HG03442 (cell line): ENCODE results near the gene FRMD4B.

Source experiments
- ATAC-seq: cut with Tn5 transposase; IDR thresholded peaks from one replicate; pipeline ENCODE4 v1.9.1; 2021; ENCODE audit warnings: mild to moderate bottlenecking, moderate library complexity; ENCODE audit not compliant: unreplicated experiment

The FRMD4B gene

DNA sequence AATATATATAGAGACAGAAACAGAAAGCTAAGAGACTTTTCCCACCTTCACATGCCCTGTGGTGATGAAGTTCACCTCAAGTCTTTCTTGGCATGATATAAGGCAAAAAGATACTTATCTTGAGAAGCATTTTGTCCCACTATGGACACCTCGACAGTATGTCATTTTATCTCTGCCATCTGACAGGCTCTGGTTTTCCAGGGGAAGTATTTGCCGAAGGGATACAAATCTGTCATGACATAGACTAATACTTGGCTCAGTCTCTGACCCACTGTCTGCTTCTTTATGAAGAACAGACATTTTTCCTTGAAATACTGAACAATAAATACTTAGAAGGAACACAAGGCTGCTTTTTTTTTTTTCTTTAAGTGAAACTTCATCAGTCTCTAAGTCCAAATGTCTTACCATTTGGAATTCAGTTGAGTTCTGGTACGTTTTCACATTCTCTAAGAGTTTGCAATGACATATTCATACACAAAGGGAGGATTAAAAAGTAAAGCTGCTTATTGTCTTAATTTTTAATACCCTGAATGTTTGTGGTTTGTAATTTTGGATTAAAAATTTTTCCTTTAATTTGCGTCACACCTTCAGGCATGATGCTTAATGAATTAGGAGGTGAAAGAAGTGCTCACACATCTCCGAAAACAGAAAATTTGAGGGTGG, 175.7 kb downstream of the FRMD4B start:
- no peak for ATAC-seq

DNA sequence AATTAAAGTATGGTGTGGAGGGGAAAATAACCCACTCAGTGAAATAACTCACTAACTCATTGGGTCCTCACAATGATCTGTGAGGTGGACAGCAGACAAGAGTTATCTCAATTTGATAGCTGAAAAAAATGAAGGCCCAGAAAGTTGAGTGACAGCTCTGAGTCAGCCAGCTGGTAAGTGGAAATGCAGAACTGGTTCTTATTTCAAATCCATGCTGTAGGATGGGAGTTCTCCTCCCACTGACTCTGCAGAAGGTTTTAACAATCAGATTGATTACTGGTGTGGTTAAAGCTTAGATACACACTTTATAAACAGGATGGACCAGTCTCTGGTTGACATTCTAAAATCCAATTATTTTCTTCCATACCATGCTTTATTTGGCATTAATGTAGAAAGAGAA, 176.5 kb downstream of the FRMD4B start:
- ATAC-seq, result no peak

DNA sequence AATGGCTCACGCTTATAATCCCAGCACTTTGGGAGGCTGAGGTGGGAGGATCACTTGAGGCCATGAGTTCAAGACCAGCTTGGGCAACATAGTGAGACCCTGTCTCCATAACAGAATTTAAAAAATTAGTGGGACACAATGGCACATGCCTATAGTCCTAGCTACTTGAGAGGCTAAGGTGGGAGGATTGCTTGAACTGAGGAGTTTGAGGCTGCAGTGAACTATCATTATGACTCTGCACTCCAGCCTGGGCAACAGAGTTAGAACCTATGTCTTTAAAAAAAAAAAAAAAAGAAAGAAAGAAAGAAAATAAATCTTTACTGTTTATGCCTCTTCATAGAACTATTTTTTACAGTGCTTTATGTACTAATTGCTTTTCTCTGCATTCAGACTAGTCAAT, 178.9 kb downstream of the FRMD4B start:
- ATAC-seq, result no peak

DNA sequence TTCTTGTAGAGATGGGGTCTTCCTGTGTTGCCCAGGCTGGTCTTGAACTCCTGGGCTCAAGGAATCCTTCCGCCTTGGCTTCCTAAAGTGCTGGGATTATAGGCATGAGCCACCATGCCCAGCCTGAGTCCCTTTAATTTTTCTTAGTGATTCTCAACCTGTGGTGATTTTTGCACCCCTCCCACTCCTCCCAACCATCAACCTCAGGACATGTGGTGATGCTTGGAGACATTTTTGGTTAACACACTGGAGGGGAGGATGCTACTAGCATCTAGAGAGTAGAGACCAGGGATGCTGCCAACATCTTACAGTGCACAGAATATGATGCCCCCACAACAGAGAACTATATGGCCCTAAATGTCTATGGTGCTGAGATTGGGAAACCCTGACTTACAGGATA, 180.5 kb downstream of the FRMD4B start:
- no peak for ATAC-seq

DNA sequence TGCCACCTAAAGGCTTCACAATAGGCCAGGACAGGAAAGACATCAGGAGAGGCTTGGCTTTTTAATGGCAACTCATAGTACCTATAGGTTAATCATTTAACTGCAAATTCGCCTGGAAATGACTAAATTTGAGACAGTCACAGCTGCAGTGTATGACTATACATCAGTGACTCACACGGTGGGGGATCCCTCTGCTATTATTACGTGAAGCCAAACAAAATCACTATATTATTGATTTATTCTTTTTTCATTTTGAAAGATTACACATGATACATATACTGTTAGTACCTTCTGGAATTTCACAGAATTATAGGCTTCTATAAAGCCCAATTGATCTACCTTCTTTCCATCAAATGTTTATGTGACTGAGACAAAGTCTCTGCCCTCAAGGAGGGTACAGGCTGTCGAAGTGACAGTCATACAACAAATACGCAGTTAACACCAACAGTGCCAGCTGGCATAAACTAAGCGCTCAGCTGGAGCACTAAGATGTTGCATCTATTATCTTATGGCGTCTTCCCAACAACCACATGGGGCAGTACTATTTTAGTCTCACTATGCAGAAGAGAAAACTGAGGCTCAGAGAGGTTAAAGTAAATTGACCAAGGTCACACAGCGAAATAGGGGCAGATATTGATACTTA, 181.5 kb downstream of the FRMD4B start:
- ATAC-seq, result peak; percentile 87

DNA sequence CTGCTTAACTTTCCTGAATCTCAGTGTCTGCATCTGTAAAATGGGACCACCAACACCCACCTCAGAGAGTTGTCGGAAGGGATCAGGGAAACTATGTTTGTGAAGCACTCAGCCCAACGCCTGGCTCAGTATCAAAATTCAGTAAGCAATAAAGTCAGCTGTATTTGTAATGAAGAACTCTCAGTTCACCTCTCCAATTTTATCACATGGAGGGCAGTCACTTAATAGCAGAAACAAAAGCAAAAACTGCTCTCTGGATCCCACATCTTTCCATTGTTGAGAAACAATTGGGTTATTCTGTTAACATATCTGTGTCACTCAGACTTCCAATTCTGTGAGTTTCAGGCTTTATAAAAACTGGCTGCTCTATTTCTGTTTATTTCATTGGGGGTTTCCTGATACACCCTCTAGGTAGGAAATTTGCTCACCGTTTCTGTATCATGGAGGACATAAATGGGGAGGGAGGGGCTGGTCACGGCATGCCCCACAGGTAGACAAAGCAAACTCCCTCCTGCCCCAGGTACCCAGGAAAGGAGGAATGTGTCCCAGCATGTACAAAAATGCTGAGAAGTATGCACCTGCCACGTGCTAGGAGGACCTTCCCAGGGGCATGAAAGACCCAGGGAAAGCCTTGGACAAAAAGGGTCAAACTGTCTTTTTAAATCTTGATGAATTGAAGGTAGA, 182.1 kb downstream of the FRMD4B start:
- no peak for ATAC-seq

DNA sequence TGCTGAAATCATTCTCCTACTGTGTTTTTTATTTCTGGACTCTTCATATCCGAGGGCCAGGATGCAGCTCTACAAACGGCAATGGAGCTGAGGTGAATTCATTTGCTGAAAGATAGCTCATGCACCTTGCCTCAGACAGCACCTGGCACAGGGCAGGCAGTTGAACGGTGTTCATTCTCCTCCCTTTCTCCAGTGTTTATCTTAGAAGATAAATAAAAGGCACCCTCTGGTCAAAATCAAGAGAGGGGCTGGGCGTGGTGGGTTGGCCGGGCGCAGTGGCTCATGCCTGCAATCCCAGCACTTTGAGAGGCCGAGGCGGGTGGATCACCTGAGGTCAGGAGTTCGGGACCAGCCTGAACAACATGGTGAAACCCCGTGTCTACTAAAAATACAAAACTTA, 184.2 kb downstream of the FRMD4B start:
- ATAC-seq, result no peak

DNA sequence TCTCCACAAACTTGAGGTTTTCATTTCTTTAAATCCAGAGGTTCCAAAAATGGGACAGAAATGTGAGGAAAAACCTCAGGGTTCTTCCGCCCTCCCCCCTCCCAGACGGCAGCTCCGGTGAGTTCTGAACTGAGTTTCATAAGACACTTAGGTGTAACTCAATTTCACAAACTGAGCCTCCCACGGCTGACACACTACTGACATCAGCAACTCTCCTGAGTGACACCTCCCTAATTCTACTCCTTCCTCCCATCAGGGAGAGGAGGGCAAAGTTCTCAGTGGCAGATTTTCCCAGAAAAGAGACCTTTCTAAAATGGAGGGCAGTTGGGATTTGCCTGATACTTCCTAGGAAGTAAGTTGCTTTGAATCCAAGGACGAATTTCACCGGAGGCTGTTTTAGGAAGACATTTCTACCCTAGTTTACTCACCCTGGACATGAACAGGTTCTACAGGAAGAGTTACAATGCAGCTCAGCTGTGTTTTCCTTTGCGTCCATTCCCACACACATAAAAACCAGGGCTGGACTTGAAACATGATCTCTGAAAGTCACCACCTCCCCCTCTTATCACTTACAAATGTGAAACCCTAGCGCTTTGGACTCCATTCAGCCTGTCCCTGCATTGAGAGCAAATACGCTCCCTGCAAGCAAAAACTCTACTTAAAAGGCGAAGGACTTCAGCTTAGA, 185.4 kb downstream of the FRMD4B start:
- no peak for ATAC-seq

DNA sequence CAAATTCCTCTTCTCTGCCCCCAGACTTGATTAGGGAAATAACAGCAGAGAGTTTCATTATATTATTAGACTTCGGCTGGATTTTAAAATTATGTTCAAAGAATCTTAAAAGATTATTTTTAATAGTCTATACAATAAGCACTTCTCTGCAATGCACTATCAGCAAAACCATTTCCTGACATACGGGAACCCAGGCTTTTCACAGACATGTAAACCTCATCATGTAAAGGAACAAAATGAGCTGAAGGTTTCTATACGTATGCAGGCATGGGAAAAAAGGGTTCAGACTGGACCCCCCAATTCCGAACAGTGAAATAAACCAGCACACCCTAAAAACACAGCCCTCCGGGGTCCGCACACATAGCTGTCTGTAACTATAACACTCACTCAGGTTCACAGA, 185.9 kb downstream of the FRMD4B start:
- ATAC-seq, result no peak

DNA sequence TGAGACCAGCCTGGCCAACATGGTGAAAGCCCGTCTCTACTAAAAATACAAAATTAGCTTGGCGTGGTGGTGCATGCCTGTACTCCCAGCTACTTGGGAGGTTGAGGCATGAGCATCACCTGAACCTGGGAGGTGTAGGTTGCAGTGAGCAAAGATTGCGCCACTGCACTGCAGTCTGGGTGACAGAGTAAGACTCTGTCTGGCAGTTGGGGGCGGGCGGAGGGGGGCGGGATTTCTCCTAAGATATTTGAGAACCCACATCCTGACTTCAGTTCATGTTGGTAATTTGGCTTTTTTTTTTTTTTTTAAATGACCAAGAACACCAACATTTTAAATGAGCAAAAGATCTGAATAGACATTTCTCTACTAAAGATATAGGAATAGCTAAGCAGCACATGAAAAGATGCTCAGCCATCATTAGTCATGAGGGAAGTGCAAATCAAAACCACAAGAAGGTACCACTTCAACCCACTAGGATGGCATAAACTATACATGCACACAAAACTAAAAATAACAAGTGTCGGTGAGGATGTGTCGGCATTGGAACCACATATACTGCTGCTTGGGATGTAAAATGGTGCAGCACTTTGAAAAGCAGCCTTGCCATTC, 187.9 kb downstream of the FRMD4B start:
- no peak for ATAC-seq

DNA sequence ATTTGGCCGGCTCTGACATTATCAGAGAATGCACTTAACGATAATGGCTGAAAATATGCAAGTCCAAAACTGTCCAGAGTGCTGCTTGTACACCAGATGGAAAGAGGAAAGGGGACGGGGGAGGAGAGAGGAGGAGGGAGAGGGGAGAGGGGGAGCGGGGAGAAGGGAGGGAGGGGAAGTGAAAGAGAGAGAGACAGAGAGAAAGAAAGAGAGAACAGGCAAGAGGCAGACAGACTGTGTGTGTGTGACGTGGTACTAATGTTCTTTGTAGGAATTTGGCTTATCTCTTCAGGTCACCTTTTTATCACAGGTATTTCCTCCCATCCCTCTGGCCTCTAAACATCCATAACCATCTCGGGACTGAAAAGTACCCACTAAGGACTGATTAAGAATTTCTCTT, 188.4 kb downstream of the FRMD4B start:
- ATAC-seq, result no peak

DNA sequence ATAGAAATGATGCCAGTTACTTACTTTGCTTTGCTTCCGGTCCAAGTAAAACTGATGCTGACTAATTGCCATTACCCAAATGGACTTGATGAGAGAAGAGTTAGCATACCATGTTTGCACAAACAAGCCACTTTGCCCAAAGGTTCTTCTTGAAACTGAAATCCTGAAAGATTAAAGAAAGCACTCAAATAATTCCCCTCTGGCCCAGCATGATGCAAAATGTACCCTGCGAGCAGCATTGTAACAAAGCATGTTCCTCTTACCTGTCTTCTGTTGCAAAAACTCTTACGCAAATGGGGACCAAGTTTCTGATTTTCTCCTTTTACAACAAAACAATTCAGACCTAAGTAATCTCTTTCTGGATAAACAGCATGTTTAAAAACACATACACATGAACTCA, 189.0 kb downstream of the FRMD4B start:
- ATAC-seq, result no peak

DNA sequence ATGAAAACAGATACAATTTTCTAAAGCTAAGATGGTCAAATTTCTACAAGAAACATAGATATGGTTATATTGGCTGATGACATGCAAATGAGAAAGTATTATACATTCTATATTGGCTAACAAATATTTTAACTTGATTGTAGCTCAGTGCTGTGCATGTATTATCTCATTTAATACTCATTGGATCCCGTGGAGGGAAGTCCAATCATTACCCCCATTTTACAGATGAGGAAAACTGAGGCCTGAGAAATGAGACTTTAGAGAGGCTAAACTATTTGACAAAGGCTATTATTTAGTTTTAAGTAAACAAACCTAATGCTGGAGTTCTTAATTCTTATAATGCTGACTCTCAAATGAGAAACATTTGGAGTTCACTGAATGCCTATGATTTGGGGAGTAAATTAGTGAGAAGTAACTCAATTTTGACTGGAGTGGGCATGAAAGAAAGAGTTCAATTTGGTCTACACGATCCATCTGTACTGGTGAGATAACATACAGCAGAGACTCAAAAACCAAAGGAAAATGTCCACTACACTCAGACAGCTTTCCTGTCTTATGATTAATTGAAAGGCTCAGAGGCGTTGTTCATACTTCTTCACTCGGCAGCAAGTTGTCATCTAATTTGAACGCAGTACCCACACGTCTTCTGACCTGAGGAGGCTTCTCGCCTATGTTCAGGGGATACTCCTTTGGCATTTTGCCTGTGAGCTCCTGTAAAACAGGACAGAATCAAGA, 191.3 kb downstream of the FRMD4B start:
- no peak for ATAC-seq

DNA sequence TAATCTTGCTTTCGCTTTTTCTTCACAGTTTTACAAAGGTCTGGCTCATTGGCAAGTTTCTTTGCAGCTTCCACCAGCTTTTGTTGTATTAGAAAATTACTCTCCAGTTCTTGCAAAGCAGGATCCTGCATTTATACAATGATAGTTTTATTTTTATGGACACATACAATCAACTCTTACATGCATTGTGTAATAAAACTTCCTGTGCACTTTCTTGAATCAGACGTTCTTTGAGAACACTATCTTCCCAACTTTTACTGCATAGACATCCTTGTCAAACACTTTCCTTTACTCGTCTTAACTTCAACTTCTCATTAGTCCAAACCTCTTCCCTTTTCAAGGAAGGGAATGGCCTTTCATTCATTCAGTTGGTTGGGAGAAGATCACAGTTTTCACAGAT, 192.1 kb downstream of the FRMD4B start:
- no peak for ATAC-seq

DNA sequence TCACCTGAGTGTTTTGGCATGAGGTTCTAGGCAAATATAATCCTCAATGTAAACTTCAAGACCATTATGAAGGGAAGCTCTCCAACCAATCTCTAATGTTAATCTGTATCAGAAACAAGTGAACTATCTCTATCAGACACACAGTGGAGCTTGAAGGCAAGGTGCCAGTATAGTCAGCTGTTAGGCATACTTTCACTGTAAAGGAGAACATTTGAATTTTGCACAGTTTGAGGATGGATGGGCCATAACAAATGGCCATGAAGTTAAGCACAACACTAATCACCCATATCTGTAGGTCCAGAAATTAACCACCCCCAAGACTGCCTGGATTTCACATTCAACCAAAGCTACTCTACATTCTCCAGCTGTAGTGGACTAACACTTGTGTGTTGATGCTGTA, 194.4 kb downstream of the FRMD4B start:
- no peak for ATAC-seq

DNA sequence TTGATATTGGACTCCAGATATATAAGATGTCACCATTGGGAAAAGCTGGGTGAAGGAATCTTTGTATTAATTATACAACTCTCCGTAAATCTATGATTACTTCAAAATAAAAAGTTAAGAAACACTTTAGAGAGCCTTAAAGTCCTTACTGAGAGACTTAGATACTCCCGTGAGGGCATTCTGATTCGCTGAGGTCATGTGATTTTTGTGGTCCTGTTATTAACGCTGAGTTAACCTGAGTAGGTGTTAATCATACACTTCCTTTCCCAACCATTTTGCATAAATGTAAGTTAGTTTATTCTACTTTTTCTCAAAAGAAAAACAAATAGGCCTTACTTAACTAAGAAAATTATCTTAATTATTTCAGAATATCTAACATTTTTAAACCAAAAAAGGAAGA, 196.4 kb downstream of the FRMD4B start:
- no peak for ATAC-seq

DNA sequence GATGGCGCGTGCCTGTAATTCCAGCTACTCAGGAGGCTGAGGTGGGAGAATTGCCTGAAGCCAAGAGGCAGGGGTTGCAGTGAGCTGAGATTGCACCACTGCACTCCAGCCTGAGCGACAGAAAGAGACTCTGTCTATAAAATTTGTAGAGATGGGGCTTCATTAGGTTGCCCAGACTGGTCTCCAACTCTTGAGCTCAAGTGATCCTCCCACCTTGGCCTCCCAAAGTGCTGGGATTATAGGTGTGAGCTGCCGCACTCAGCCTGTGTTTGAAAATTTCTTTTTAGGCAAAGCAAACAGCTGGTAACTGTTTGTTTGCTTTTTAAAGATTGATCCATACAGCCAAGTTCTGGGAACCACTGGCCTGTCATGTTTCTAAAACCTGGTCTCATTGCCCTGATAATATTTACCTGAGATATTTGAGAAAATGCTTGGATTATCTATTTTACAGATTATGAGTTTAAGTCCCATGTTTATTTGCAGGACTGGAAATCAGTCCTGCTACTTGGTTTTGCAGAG, 199.3 kb downstream of the FRMD4B start:
- no peak for ATAC-seq

DNA sequence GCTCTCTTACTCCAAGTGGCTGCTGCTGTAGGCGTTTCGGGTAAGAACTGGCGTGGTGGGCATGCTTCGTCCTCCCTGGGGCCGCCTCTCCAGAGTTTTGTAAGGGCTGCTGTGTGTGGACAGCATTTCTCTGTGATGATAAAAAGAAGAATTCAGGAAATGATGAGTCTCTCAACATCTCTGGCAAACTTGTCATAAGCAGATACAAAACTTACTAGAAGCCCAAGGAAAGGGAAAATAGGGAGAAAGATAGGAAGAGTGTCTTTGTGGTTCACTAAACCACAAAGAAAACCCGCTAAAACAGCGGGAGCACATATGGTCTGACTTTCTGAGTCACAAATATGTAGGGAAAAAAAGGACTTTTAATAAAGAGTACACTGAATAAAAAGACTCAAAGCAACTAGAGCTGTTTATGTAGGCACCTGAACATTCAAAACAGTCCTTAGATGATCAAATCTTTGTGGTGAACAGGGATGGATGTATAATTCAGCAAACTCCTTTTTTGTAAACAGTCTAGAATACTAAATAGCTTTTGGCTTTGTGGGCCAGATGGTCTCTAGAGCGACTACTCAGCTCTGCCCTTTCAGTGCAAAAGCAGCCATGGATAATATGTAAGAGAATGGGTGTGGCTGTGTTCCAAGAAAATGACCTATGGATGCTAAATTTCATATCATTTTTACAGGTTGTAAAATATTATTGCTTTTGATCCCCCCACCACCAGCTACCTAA, 203.1 kb downstream of the FRMD4B start:
- ATAC-seq, result no peak

DNA sequence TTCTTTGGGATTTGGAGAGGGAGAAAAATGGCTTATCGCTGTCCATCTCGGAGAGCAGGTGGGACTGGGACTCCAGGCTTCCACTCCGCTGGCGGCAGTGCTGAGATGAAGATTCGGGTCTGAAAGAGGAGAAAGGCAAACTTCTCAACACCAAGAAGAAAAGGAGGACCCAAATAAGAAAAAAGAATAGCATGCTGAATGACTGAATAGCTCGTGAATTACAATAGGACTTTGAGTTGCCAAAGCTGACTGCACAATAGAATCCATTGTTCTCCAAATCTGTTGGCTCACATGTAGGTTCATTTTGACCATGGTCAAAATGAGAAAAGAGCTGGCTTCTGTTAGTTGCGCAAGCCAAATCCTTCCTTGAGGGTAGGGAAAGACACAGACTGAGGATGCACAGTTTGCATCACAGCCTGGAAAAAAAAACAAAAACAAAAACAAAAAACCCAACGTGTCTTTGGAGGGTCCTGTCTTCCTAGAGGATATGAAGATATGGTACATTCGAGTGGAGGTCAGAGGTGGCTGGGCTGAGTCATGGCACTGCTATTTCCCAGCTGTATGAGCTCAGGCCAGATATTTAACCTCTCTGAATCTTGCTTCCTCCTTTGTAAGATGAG, 204.2 kb downstream of the FRMD4B start:
- no peak for ATAC-seq
